Kidney (tissue), 14 donors: ENCODE measurements around the gene NOL4L. TPM values are rescaled to one million over a fixed set of nuclear protein-coding genes. Genes with fewer than 3 reads are reported as not detected.

Source experiments
- DNase-seq, 5 donors: peaks; one replicate each; pipeline ENCODE4 v3.0.0-alpha.2; 2013 to 2020
- FAIRE-seq: peaks from 2 replicates; lab custom pipeline; 2012; peaks lifted over from hg19 to GRCh38; lab: Jason Lieb, UNC
- H3K27ac ChIP-seq, 2 donors: one replicate each; pipeline ENCODE4 v1.7.0; 2013; ENCODE audit warnings: low read depth in 2 of 2, low read length in 2 of 2, inconsistent platforms in 1 of 2
- H3K27me3 ChIP-seq: one replicate; pipeline ENCODE4 v1.7.1; 2013; ENCODE audit warnings: low read length, inconsistent platforms; ENCODE audit not compliant: control insufficient read depth, insufficient read depth
- H3K36me3 ChIP-seq, 3 donors: one replicate each; pipeline versions ENCODE4 v1.7.0 to v1.7.1; 2013; ENCODE audit warnings: low read length in 3 of 3, control low read depth in 1 of 3, inconsistent platforms in 1 of 3; ENCODE audit not compliant: insufficient read depth in 3 of 3, control insufficient read depth in 2 of 3
- H3K4me1 ChIP-seq, 3 donors: one replicate each; pipeline versions ENCODE4 v1.7.0 to v1.7.1; 2013; ENCODE audit warnings: low read length in 3 of 3, inconsistent platforms in 1 of 3, low read depth in 1 of 3; ENCODE audit not compliant: control insufficient read depth in 2 of 3, insufficient read depth in 2 of 3
- H3K4me3 ChIP-seq, 3 donors: one replicate each; pipeline versions ENCODE4 v1.7.0 to v1.8.1; 2013; ENCODE audit warnings: low read length in 3 of 3, control low read depth in 1 of 3, inconsistent platforms in 1 of 3
- H3K9ac ChIP-seq, 3 donors: one replicate each; pipeline versions ENCODE4 v1.7.0 to v1.7.1; 2013; ENCODE audit warnings: low read length in 3 of 3, control low read depth in 1 of 3, inconsistent platforms in 1 of 3
- H3K9me3 ChIP-seq, 3 donors: one replicate each; pipeline versions ENCODE4 v1.7.0 to v1.7.1; 2013; ENCODE audit warnings: low read length in 3 of 3, control low read depth in 1 of 3, inconsistent platforms in 1 of 3; ENCODE audit not compliant: control insufficient read depth in 2 of 3, insufficient read depth in 1 of 3
- intact Hi-C: fragments of 100-400 bp; cut with DNase I; formaldehyde crosslinking; loops from one replicate; pipeline ENCODE4 v1.11.1; 2022
- polyA plus RNA-seq: library from polyadenylated mRNA; stranded (reverse); fragments of 350-450 nt; fragmentation: Illumina TruSeq; extraction: RNeasy Lipid Tissue Mini Kit (QIAGEN cat#74804); gene quantifications from one replicate; pipeline ENCODE4 v1.2.3, GENCODE V29; 2014; ENCODE audit warnings: low read depth, low replicate concordance; ENCODE audit not compliant: insufficient read depth
- total RNA-seq: library from RNA; stranded (reverse); fragmentation: NEBNext Ultra II Directional; extraction: Animal tissue kit (Norgen Biotek cat#: 25700); gene quantifications from one replicate; pipeline ENCODE4 v1.2.1, GENCODE V29; 2021
- TF ChIP-seq, protein P1 (sequence below): IDR thresholded peaks from 3 replicates; pipeline ENCODE4 v1.5.1; 2012; ENCODE audit warnings: mild to moderate bottlenecking, moderate library complexity, borderline replicate concordance; ENCODE audit not compliant: insufficient read depth; ENCODE audit errors: extremely low read depth
- donor health status: control.
- donor health status: control.
- donor health status: control.
- donor health status: control.
- donor health status: control.
- donor health status: DM: yes; HTN: yes; CAD: no.
- donor health status: Normal renal cell carcinoma (clear cell type).

NOL4L gene
- total and polyA plus RNA-seq, 2 donors from 2014 or later: 14.1 to 19.4 TPM

DNA sequence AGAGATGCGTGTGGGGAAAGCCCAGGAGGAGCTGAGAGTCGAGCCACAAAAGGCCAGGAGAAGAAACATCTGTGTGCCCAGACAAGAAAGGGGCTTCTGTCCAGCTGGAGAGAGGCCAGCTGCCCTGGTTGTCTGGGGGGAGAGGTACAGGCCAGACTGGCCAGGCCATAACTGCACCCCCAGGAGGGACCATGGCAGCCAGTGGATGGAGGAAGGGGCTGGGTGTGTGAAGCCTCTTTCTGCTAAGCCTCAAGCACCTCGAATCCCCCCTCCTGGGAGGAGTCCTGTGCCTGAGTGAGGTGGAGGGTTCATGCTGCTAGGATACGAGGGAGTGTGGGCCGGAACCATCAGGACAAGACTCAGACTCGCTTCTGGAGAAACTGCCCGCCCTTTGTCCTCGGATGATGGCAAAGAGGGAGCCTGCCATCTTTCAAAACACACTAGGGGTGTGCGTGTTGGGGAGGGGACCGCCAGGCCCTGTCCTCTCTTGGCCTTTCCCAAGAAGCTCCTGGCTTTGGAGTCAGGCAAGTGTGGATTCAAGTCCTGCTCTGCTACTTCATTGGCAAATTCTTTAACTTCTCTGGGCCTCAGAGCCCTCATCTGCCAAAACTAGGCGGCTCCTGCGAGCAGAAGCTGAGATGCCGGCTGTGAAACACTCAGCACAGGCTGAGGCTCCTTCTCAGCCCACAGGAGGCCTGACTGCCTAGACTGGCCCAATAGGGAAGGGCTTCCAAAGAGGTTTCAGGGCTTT, 136.7 kb downstream of the NOL4L start:
- Histone ChIP-seq H3K4me1 (peaks cover 0 to 16% (median 8%) of the 10 kb centered on the region in 3 donors), H3K9ac (no peak overlapping the region), H3K4me3 (no peak overlapping the region), H3K27me3 (no peaks in the 10 kb centered on the region), H3K9me3 (no peaks in the 10 kb centered on the region), H3K36me3 (peaks cover 8 to 25% (median 25%) of the 10 kb centered on the region in 3 donors), H3K27ac (no peak overlapping the region)
- peak in 1 of 5 donors; percentile 63 for DNase-seq
- no peak for FAIRE-seq
- TF ChIP-seq, protein P1, sequence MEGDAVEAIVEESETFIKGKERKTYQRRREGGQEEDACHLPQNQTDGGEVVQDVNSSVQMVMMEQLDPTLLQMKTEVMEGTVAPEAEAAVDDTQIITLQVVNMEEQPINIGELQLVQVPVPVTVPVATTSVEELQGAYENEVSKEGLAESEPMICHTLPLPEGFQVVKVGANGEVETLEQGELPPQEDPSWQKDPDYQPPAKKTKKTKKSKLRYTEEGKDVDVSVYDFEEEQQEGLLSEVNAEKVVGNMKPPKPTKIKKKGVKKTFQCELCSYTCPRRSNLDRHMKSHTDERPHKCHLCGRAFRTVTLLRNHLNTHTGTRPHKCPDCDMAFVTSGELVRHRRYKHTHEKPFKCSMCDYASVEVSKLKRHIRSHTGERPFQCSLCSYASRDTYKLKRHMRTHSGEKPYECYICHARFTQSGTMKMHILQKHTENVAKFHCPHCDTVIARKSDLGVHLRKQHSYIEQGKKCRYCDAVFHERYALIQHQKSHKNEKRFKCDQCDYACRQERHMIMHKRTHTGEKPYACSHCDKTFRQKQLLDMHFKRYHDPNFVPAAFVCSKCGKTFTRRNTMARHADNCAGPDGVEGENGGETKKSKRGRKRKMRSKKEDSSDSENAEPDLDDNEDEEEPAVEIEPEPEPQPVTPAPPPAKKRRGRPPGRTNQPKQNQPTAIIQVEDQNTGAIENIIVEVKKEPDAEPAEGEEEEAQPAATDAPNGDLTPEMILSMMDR: no peak
- intact Hi-C loops: no loop called here

DNA sequence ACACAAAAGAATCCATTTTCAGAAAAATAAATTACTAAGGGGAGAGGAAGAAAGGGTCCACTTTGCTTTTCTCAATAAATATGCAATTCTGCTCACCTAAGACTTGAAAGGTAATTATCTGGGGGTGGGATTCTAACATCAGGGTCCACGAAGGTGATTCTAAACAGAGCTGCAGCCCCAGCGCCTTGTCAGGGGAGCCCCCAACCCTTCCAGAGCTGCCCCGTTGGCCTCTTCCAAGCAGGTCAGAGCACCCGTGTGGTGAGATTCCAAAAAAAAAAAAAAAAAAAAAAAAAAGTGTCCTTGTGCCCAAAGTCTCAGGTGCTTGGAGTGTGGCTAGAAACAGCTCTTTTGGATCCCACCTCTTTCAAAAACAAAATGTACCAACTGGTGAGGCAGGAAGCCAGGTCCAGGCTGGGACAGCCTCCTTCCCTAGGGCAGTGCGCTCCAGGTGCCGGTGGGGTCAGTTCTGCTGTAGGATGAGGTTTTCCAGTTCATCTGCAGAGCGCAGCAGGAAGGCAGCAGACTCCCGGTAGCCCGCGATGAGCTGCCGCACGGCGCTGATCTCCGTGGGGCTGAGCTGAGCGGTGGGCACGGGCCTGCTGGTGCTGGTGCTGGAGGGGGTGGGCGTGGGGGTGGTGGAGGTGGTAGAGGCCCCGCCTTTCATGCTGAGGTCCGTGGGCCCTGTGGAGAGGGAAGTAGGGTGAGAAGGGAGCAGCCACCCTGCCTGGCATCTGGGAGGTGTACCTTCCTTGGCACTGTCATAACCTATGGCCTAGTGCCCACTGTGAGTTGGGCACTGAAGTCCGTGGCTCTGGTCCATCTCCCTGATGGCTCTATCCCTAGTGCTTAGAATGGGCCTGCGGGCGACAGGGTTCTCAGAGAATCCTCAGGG, 137.8 kb downstream of the NOL4L start:
- H3K9ac ChIP-seq: no peak overlapping the region
- no peak overlapping the region for H3K4me3 ChIP-seq
- FAIRE-seq (no peak), DNase-seq (peak in 1 of 5 donors; percentile 59)
- peaks cover 8 to 19% (median 18%) of the 10 kb centered on the region in 3 donors for H3K36me3 ChIP-seq
- peaks cover 0 to 16% (median 8%) of the 10 kb centered on the region in 3 donors for H3K4me1 ChIP-seq
- H3K9me3 ChIP-seq: no peaks in the 10 kb centered on the region
- H3K27ac ChIP-seq: no peak overlapping the region
- H3K27me3 ChIP-seq: no peaks in the 10 kb centered on the region
- TF ChIP-seq, protein P1: no peak
- intact Hi-C loops: no loop called here

DNA sequence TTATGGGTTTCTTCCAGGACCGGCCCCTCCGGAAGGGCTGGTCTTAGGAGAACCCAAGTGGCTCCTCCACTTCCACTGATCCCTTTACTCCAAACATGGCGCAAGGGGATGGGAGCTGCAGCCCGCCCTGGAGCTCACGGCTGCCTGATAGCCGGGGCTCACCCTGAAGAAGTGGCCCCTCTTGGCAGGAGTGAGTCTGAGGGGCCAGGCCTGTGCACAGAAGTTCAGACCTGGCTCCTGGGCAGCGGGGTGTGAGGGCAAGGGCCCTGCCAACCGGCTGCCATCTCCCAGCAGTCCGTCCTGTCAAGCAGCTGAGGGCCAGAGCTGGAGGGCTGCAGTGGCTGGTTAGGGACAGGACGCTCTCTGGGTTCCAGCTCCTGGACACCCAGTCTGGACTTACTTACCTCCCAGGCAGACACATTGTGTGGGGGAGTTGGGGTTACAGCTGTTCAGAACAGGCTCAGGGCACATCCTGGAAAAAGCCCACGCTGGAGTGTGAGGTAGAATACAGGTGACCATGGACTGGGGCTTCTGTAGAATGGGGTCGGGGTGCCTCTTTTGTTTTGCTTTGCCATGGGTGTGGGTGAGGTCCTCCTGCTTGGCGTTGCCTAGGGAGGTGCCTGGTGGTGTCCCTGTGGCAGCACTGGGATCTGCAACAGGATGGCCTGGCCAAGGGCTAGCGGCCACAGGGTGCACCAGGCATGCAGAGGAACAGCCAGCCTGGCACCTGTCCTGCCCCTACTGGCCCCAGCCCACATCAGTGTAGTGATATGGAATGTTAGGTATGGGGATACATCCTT, 138.6 kb downstream of the NOL4L start:
- TF ChIP-seq, protein P1: no peak
- no peaks in the 10 kb centered on the region for H3K9me3 ChIP-seq
- H3K27ac ChIP-seq: no peak overlapping the region
- FAIRE-seq (no peak), DNase-seq (no peak)
- H3K36me3 ChIP-seq: peaks cover 8 to 16% (median 14%) of the 10 kb centered on the region in 3 donors
- H3K4me3 ChIP-seq: no peak overlapping the region
- intact Hi-C loops: no loop called here
- peaks cover 0 to 16% (median 8%) of the 10 kb centered on the region in 3 donors for H3K4me1 ChIP-seq
- no peaks in the 10 kb centered on the region for H3K27me3 ChIP-seq
- no peak overlapping the region for H3K9ac ChIP-seq
